Smooth muscle cell of bladder (primary cell): ENCODE measurements around the gene BEX3. TPM values are rescaled to one million over a fixed set of nuclear protein-coding genes. Genes with fewer than 3 reads are reported as not detected.

ENCODE experiments used
- total RNA-seq: library from RNA; depleted of rRNA; stranded (reverse); fragments of >200 nt; gene quantifications from 2 replicates; pipeline ENCODE4 v1.2.3, GENCODE V29; 2014

Gene BEX3
- total RNA-seq: 462 and 464 TPM in 2 replicates

DNA sequence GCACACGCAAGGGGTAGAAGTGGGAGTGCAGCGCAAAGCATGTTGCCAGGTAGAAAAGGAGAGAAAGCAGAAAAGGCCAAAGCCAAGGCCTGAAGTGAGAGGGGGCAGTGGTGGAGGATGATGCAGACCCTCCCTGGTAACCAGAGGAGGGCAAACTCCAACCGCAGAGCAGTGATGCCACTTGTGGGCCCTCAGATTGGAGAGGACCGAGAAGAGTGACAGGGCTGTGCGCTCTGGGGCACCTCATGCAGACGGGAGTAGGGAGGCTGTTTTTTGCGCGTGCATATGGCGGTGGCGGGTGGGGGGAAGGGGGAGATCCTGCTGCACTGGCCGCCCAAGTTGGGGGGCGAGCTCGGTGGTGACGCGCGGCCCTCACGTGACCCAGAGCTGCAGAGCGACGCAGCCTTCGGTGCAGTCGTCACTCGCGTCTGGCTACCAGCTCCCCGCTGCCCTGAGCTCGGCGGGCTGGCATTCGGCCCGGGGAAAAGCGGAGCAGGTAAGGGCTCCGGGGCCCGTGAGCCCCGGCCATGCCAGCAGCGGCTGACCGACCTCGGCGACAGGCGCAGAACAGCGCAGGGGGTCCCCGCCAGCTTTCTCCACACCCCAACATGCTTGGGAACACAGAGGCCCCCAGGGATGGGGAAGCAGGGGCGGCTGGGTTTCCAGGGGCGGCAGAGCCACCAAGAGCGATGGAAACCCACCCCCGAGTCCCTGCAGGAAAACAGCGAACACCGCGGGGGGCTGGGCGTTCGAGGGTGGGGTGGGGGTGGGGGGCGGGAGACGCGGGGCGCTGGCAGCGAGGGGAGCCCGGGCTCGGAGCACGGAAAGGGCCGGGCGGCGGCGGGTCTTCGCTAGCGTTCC lies at the start of gene BEX3:
BEX3 (plus strand) TSS at position 421 of the 861 bp plus-strand sequence. CDS start 984 bp downstream, outside the sequence.

DNA sequence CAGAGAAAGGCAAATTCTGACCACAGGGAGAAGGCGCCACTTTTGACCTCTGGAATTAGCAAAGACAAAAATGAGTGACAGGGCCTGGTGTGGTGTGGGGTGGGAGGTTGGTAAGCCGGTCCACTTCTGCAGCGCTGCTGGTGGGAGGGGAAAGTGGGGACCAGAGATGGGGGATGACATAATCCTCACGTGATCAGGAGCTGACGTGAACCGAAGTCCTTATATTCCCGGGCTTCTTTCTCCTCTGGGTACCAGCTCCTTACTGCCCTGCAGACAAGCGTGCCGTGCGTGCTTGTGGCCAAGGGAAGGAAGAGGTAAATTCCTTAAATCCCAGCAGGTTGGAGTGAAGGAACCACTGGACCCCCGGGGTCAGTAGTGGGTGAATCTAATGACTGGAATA lies 46.3 kb upstream of the BEX3 start, which contains the start of gene TCEAL7:
TCEAL7 (plus strand) TSS at position 249 of the 400 bp plus-strand sequence. CDS start 1,165 bp downstream, outside the sequence.

DNA sequence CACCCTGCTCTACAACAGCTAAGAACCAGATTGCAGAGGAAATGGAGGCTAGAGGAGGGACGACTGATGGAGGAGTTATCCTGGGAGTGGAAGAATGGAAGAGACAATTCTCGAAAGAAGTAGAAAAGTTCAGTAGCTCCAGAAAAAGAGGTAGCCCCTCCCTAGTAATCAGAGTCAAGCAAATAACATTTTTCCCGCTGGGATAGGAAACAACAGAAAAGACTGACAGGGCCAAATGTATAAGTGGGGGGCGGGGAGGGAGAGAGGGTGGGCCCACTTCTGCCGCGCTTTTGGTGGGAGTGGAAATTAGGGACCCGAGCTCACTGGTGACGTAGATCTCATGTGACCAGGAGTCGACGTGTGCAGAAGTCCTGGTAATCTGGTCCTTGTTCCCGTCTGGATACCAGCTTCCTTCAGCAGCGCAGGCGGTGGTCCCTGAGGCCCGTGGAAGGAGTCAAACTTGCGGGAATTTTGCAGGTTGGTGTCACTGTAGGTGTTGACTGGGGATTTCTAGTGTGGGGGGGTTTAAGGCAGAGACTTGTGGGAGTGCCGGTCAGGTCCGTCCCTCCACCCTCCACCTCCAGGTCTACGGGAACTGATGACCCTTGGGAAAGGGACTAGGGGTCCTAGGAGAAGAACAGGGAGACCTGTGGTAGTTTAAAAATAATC lies 20.1 kb upstream of the BEX3 start, which contains the start of gene TCEAL9:
TCEAL9 (plus strand) TSS at position 377 of the 669 bp plus-strand sequence. CDS start 1,179 bp downstream, outside the sequence.

Other genes starting within 250 kb of the BEX3 start
- gene BEX4, start 161.4 kb upstream of the BEX3 start, total RNA-seq: 15.6 and 29.9 TPM in 2 replicates
- gene TCEAL8, start 121.4 kb upstream of the BEX3 start, total RNA-seq: 119 and 133 TPM in 2 replicates
- not detected in 2 replicates for gene TCEAL5, start 99.8 kb upstream of the BEX3 start, total RNA-seq
- 0.83 and 1.3 TPM in 2 replicates for gene BEX2, start 65.5 kb upstream of the BEX3 start, total RNA-seq
- gene TCEAL7, start 46.3 kb upstream of the BEX3 start, total RNA-seq: 26.3 and 37.3 TPM in 2 replicates
- gene TCEAL9, start 20.0 kb upstream of the BEX3 start, total RNA-seq: 152 and 169 TPM in 2 replicates
- gene RAB40A, start 143.0 kb downstream of the BEX3 start, total RNA-seq: under 0.01 and 0.09 TPM in 2 replicates
- gene TCEAL4, start 209.0 kb downstream of the BEX3 start, total RNA-seq: 43.1 and 53.1 TPM in 2 replicates
- gene TCEAL3, start 231.4 kb downstream of the BEX3 start, total RNA-seq: 19.3 and 26.2 TPM in 2 replicates